Ectodermal cell (in vitro differentiated cells): ENCODE data around the gene PRSS22.

Experiments used
- H3K27ac ChIP-seq: 2 replicates; pipeline ENCODE4 v1.7.0; 2013; ENCODE audit warnings: mild to moderate bottlenecking, low read depth, low read length; ENCODE audit not compliant: insufficient read depth, poor library complexity, severe bottlenecking
- H3K27me3 ChIP-seq: 2 replicates; pipeline ENCODE4 v1.7.0; 2013; ENCODE audit warnings: mild to moderate bottlenecking, low read length; ENCODE audit not compliant: insufficient read depth, control insufficient read depth, poor library complexity, severe bottlenecking
- H3K36me3 ChIP-seq: one replicate; pipeline ENCODE4 v1.7.0; 2013; ENCODE audit warnings: low read length; ENCODE audit not compliant: control insufficient read depth, insufficient read depth
- H3K4me1 ChIP-seq: one replicate; pipeline ENCODE4 v1.7.0; 2013; ENCODE audit warnings: low read length; ENCODE audit not compliant: control insufficient read depth, insufficient read depth
- H3K4me3 ChIP-seq: 2 replicates; pipeline ENCODE4 v1.7.0; 2013; ENCODE audit warnings: low read depth, low read length, control low read depth; ENCODE audit not compliant: insufficient read depth
- H3K9me3 ChIP-seq: 2 replicates; pipeline ENCODE4 v1.7.0; 2013; ENCODE audit warnings: mild to moderate bottlenecking, low read length, moderate library complexity; ENCODE audit not compliant: control insufficient read depth
- WGBS, 2 experiments: methylation state at CpG; one replicate each; pipeline ENCODE4 v1.1.7; 2013; ENCODE audit warnings: missing lambda C conversion rate in 2 of 2; 5-methylcytosine and 5-hydroxymethylcytosine counted together

PRSS22 gene

DNA sequence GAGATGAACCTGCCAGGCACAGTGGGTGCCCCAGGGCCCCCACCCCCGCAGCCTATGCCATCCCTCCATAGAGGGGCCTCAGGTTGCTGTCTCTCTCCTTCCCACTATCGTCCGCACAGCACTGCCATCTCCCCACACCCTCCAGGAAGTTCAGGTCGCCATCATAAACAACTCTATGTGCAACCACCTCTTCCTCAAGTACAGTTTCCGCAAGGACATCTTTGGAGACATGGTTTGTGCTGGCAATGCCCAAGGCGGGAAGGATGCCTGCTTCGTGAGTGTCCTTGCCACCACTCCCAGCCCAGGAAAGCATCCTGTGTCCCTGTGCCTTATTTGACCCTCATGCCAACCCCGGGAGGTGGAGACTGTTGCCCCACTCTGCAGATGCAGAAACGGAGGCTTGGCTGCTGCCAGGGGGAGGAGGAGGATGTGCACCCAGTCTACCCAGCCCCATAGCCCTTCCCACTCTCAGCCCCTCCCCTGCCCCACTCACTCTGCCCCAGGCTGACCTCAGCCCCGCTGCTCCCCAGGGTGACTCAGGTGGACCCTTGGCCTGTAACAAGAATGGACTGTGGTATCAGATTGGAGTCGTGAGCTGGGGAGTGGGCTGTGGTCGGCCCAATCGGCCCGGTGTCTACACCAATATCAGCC lies 37.0 kb downstream of the PRSS22 start:
- 89% methylated on average over 14 of the region's 14 CpGs for WGBS, 2 experiments
- no peaks in the 10 kb centered on the region for H3K9me3 ChIP-seq
- no peak overlapping the region for H3K4me3 ChIP-seq
- H3K36me3 ChIP-seq, result no peaks in the 10 kb centered on the region
- no peak overlapping the region for H3K27ac ChIP-seq
- H3K4me1 ChIP-seq, result peaks cover 5% of the 10 kb centered on the region
- no peaks in the 10 kb centered on the region for H3K27me3 ChIP-seq

GRCh38 chr16:2819939-2820835 lies 37.8 kb downstream of the PRSS22 start:
- Histone ChIP-seq H3K4me1 (peaks cover 5% of the 10 kb centered on the region), H3K36me3 (no peaks in the 10 kb centered on the region), H3K4me3 (no peak overlapping the region), H3K9me3 (no peaks in the 10 kb centered on the region), H3K27me3 (no peaks in the 10 kb centered on the region), H3K27ac (no peak overlapping the region)
- 77 to 80% methylated on average over 17 of the region's 17 CpGs for WGBS, 2 experiments

DNA sequence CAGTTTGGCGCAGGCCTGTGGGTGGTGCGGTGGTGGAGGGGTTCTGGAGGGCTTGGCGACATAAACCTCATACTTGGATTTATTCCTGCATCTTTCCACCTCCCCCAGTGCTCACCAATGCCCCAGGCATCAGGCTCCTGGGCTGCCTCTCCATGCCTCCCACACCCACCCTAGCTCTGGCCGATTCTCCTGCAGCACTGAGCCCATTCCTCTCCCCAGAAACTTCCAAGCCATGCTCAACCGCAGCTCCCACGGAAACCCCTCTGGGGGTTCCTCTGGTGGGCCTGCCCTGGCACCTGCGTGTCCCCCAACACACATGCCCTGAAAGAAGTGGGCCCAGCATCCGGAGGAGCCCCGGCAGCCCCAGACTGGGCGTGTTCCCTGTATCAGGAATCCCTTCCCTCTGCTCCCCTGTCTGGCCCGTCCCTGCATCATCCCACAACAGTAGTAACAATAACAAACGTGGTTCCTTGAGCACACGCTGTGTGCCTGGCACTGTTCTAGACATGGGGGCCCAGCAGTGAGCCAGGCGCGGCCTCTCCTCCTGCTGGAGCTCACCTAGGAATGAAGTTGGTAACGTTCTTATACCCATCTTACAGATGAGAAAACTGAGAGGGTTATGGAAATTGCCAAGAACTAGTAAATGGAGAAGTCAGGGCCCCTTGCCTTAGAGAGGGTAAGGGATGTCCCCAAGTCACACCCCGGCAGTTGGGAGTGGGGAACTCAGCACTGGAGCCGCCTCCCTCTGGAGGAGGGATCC lies 38.6 kb downstream of the PRSS22 start:
- Histone ChIP-seq H3K27ac (no peak overlapping the region), H3K27me3 (no peaks in the 10 kb centered on the region), H3K36me3 (no peaks in the 10 kb centered on the region), H3K4me1 (peaks cover 5% of the 10 kb centered on the region), H3K9me3 (no peaks in the 10 kb centered on the region), H3K4me3 (no peak overlapping the region)
- WGBS, 2 experiments, result 90 to 92% methylated on average over 16 to 18 of the region's 18 CpGs

- peaks cover 5% of the 10 kb centered on the region for H3K4me1 ChIP-seq
- no peaks in the 10 kb centered on the region for H3K36me3 ChIP-seq
- H3K4me3 ChIP-seq, result no peak overlapping the region
- no peaks in the 10 kb centered on the region for H3K9me3 ChIP-seq
- 94 to 95% methylated on average over 10 of the region's 10 CpGs for WGBS, 2 experiments
- no peaks in the 10 kb centered on the region for H3K27me3 ChIP-seq
- no peak overlapping the region for H3K27ac ChIP-seq
Observed at GRCh38 chr16:2818272-2818876, 39.6 kb downstream of the PRSS22 start.

GRCh38 chr16:2817340-2818271 lies 40.4 kb downstream of the PRSS22 start:
- no peak overlapping the region for H3K4me3 ChIP-seq
- H3K4me1 ChIP-seq, result peaks cover 5% of the 10 kb centered on the region
- no peaks in the 10 kb centered on the region for H3K36me3 ChIP-seq
- H3K27me3 ChIP-seq, result no peaks in the 10 kb centered on the region
- no peaks in the 10 kb centered on the region for H3K9me3 ChIP-seq
- H3K27ac ChIP-seq, result no peak overlapping the region
- 92 to 93% methylated on average over 68 of the region's 68 CpGs for WGBS, 2 experiments

GRCh38 chr16:2816751-2817339 lies 41.1 kb downstream of the PRSS22 start, which contains the start of gene PRSS21:
Gene PRSS21, plus strand, starts transcription at chr16:2817237. Its CDS starts 32 bp downstream, at chr16:2817269.
- Histone ChIP-seq H3K27ac (no peak within 1 kb of the TSS), H3K4me3 (no peak within 1 kb of the TSS), H3K4me1 (peaks cover 5% of the 10 kb centered on the region), H3K9me3 (no peaks in the 10 kb centered on the region), H3K27me3 (no peaks in the 10 kb centered on the region), H3K36me3 (no peaks in the 10 kb centered on the region)
- WGBS, 2 experiments, result 92 to 93% methylated on average over 28 of the region's 28 CpGs

DNA sequence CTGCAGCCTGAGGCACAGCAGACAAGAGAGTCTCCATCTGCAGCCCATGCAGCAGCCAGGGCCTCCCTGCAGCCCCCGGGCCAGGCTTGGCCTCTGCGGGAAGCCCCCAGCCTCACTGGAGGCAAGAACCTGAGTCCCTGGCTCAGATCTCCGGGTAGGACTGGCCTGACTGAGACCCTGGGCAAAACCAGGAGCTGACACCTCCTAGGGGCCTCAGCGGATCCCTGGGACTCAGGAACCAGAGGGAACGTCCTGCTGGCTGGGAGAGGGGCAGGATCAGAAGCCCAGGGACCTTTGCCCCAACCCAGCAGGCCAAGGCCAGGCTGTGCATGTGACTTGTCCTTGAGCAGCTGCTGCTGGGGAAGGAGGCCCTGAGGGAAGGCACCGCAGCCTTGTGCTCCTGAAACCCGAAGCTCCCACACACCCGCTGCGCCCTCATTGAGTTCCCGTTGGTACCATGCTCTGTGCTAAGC lies 42.6 kb downstream of the PRSS22 start:
- no peak overlapping the region for H3K27ac ChIP-seq
- H3K36me3 ChIP-seq, result no peaks in the 10 kb centered on the region
- no peak overlapping the region for H3K4me3 ChIP-seq
- 84% methylated on average over 10 of the region's 10 CpGs for WGBS, 2 experiments
- H3K27me3 ChIP-seq, result no peaks in the 10 kb centered on the region
- no peaks in the 10 kb centered on the region for H3K9me3 ChIP-seq
- peaks cover 3% of the 10 kb centered on the region for H3K4me1 ChIP-seq

GRCh38 chr16:2814551-2815298 lies 43.2 kb downstream of the PRSS22 start:
- no peaks in the 10 kb centered on the region for H3K9me3 ChIP-seq
- WGBS, 2 experiments, result 89 to 93% methylated on average over 20 of the region's 20 CpGs
- H3K4me3 ChIP-seq, result no peak overlapping the region
- no peak overlapping the region for H3K27ac ChIP-seq
- no peaks in the 10 kb centered on the region for H3K27me3 ChIP-seq
- no peaks in the 10 kb centered on the region for H3K4me1 ChIP-seq
- no peaks in the 10 kb centered on the region for H3K36me3 ChIP-seq
